ENCODE results near the gene MAD1L1.

- TF ChIP-seq CTCF (IDR thresholded peaks at IDR 0.05) (no peak), POLR2AphosphoS5 (IDR thresholded peaks at IDR 0.05) (no peak)
Measured at GRCh38 chr7:2128601-2129322, 104.0 kb downstream of the MAD1L1 start.
